SK-N-SH treated with all-trans-retinoic acid at 6 μM for 48 hours (cell line): ENCODE measurements around the gene PDRG1.

Source experiments
- ATAC-seq: fragments of 200-7000 bp; cut with Tn5 transposase; 3 replicates; pipeline ENCODE4 v1.9.1; 2020; ENCODE audit warnings: mild to moderate bottlenecking, moderate library complexity
- BACH2 ChIP-seq: fragments of 250-450 bp; sonication (Bioruptor Pico); IDR thresholded peaks from 2 replicates; pipeline ENCODE4 v1.9.0; 2021; ENCODE audit warnings: mild to moderate bottlenecking, borderline replicate concordance
- CREB5 ChIP-seq: fragments of 250-450 bp; sonication (Bioruptor Pico); IDR thresholded peaks from 2 replicates; pipeline ENCODE4 v1.5.1; 2020; ENCODE audit warnings: low read depth, mild to moderate bottlenecking, moderate library complexity
- CSDC2 ChIP-seq: fragments of 250-450 bp; sonication (Bioruptor Pico); IDR thresholded peaks from 2 replicates; pipeline ENCODE4 v1.5.0; 2020; ENCODE audit warnings: mild to moderate bottlenecking, moderate library complexity
- ESRRG ChIP-seq: fragments of 250-450 bp; sonication (Bioruptor Pico); IDR thresholded peaks from 2 replicates; pipeline ENCODE4 v1.6.1; 2021; ENCODE audit warnings: mild to moderate bottlenecking
- GLIS3 ChIP-seq: fragments of 250-450 bp; sonication (Bioruptor Pico); IDR thresholded peaks from 2 replicates; pipeline ENCODE4 v1.5.0; 2020; ENCODE audit warnings: mild to moderate bottlenecking, moderate library complexity
- ISL1 ChIP-seq: fragments of 250-450 bp; sonication (Bioruptor Pico); IDR thresholded peaks from 2 replicates; pipeline ENCODE4 v2.1.2; 2022; ENCODE audit warnings: mild to moderate bottlenecking, moderate library complexity
- OSR1 ChIP-seq: fragments of 250-450 bp; sonication (Bioruptor Pico); IDR thresholded peaks from 2 replicates; pipeline ENCODE4 v1.8.0; 2022; ENCODE audit warnings: moderate library complexity, mild to moderate bottlenecking, inconsistent platforms
- POU6F1 ChIP-seq: fragments of 250-450 bp; sonication (Bioruptor Pico); IDR thresholded peaks from 2 replicates; pipeline ENCODE4 v1.8.0; 2021; ENCODE audit warnings: low read depth, mild to moderate bottlenecking, moderate library complexity, borderline replicate concordance
- TCF4 ChIP-seq: fragments of 250-450 bp; sonication (Bioruptor Pico); IDR thresholded peaks from 2 replicates; pipeline ENCODE4 v1.8.0; 2021; ENCODE audit warnings: mild to moderate bottlenecking, moderate library complexity, borderline replicate concordance
- TOX ChIP-seq: fragments of 250-450 bp; sonication (Bioruptor Pico); IDR thresholded peaks from 2 replicates; pipeline ENCODE4 v1.8.0; 2021; ENCODE audit warnings: mild to moderate bottlenecking, moderate library complexity, borderline replicate concordance
- ZC3H10 ChIP-seq: fragments of 250-450 bp; sonication (Bioruptor Pico); IDR thresholded peaks from 2 replicates; pipeline ENCODE4 v1.5.1; 2021; ENCODE audit warnings: mild to moderate bottlenecking, moderate library complexity
- ZNF8 ChIP-seq: fragments of 450-650 bp; formaldehyde crosslinking; IDR thresholded peaks from 2 replicates; pipeline ENCODE4 v1.5.0; 2020; ENCODE audit warnings: mild to moderate bottlenecking, moderate library complexity
- TF ChIP-seq, protein P1 (sequence below): fragments of 250-450 bp; sonication (Bioruptor Pico); IDR thresholded peaks from 2 replicates; pipeline ENCODE4 v1.5.1; 2021; ENCODE audit warnings: mild to moderate bottlenecking, moderate library complexity
- TF ChIP-seq, protein P2 (sequence below): fragments of 250-450 bp; sonication (Bioruptor Pico); IDR thresholded peaks from 2 replicates; pipeline ENCODE4 v1.8.0; 2020; ENCODE audit warnings: mild to moderate bottlenecking, moderate library complexity, borderline replicate concordance
- TF ChIP-seq, protein P3 (sequence below): fragments of 250-450 bp; sonication (Bioruptor Pico); IDR thresholded peaks from 2 replicates; pipeline ENCODE4 v1.5.0; 2020; ENCODE audit warnings: mild to moderate bottlenecking, moderate library complexity

PDRG1 gene

GRCh38 chr20:31909253-31910070, 42.4 kb downstream of the PDRG1 start (continued):
- TF ChIP-seq, protein P1, sequence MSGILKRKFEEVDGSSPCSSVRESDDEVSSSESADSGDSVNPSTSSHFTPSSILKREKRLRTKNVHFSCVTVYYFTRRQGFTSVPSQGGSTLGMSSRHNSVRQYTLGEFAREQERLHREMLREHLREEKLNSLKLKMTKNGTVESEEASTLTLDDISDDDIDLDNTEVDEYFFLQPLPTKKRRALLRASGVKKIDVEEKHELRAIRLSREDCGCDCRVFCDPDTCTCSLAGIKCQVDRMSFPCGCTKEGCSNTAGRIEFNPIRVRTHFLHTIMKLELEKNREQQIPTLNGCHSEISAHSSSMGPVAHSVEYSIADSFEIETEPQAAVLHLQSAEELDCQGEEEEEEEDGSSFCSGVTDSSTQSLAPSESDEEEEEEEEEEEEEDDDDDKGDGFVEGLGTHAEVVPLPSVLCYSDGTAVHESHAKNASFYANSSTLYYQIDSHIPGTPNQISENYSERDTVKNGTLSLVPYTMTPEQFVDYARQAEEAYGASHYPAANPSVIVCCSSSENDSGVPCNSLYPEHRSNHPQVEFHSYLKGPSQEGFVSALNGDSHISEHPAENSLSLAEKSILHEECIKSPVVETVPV (CRISPR knock-in tag), result no peak
- TF ChIP-seq ESRRG (CRISPR knock-in tag), result no peak
- no peak for TF ChIP-seq OSR1 (CRISPR knock-in tag)
- TF ChIP-seq, protein P2, sequence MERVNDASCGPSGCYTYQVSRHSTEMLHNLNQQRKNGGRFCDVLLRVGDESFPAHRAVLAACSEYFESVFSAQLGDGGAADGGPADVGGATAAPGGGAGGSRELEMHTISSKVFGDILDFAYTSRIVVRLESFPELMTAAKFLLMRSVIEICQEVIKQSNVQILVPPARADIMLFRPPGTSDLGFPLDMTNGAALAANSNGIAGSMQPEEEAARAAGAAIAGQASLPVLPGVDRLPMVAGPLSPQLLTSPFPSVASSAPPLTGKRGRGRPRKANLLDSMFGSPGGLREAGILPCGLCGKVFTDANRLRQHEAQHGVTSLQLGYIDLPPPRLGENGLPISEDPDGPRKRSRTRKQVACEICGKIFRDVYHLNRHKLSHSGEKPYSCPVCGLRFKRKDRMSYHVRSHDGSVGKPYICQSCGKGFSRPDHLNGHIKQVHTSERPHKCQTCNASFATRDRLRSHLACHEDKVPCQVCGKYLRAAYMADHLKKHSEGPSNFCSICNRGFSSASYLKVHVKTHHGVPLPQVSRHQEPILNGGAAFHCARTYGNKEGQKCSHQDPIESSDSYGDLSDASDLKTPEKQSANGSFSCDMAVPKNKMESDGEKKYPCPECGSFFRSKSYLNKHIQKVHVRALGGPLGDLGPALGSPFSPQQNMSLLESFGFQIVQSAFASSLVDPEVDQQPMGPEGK, result no peak
- TF ChIP-seq ZNF8, result no peak
- TF ChIP-seq TOX (CRISPR knock-in tag), result no peak
- TF ChIP-seq POU6F1 (CRISPR knock-in tag), result no peak
- no peak for TF ChIP-seq ZC3H10 (CRISPR knock-in tag)
- no peak for TF ChIP-seq BACH2 (CRISPR knock-in tag)
- no peak for TF ChIP-seq ISL1
- TF ChIP-seq CSDC2, result no peak

GRCh38 chr20:31908424-31908823, 43.4 kb downstream of the PDRG1 start:
- ATAC-seq, result no peak
- TF ChIP-seq TCF4 (CRISPR knock-in tag), result no peak
- TF ChIP-seq OSR1 (CRISPR knock-in tag), result no peak
- TF ChIP-seq, protein P1 (CRISPR knock-in tag), result no peak
- no peak for TF ChIP-seq BACH2 (CRISPR knock-in tag)
- TF ChIP-seq, protein P2, result no peak
- no peak for TF ChIP-seq GLIS3 (CRISPR knock-in tag)
- TF ChIP-seq ZNF8, result no peak
- TF ChIP-seq CSDC2, result no peak
- TF ChIP-seq, protein P3, sequence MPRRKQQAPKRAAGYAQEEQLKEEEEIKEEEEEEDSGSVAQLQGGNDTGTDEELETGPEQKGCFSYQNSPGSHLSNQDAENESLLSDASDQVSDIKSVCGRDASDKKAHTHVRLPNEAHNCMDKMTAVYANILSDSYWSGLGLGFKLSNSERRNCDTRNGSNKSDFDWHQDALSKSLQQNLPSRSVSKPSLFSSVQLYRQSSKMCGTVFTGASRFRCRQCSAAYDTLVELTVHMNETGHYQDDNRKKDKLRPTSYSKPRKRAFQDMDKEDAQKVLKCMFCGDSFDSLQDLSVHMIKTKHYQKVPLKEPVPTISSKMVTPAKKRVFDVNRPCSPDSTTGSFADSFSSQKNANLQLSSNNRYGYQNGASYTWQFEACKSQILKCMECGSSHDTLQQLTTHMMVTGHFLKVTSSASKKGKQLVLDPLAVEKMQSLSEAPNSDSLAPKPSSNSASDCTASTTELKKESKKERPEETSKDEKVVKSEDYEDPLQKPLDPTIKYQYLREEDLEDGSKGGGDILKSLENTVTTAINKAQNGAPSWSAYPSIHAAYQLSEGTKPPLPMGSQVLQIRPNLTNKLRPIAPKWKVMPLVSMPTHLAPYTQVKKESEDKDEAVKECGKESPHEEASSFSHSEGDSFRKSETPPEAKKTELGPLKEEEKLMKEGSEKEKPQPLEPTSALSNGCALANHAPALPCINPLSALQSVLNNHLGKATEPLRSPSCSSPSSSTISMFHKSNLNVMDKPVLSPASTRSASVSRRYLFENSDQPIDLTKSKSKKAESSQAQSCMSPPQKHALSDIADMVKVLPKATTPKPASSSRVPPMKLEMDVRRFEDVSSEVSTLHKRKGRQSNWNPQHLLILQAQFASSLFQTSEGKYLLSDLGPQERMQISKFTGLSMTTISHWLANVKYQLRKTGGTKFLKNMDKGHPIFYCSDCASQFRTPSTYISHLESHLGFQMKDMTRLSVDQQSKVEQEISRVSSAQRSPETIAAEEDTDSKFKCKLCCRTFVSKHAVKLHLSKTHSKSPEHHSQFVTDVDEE (CRISPR knock-in tag), result no peak
- no peak for TF ChIP-seq POU6F1 (CRISPR knock-in tag)
- TF ChIP-seq CREB5, result no peak
- no peak for TF ChIP-seq ISL1
